Keratinocyte (primary cell): ENCODE data around the gene FMN2. TPM values are rescaled to one million over a fixed set of nuclear protein-coding genes. Genes with fewer than 3 reads are reported as not detected.

ENCODE experiments used
- DNase-seq: peaks from one replicate; pipeline ENCODE4 v3.0.0-alpha.2; 2011; ENCODE audit warnings: low read depth, missing footprints, low spot score
- FAIRE-seq: peaks from 2 replicates; lab custom pipeline; 2011; peaks lifted over from hg19 to GRCh38; lab: Jason Lieb, UNC
- H2AFZ ChIP-seq: 2 replicates; pipeline ENCODE4 v1.6.0; 2012; ENCODE audit warnings: low read length, control low read depth, inconsistent platforms; ENCODE audit not compliant: control insufficient read depth
- H3K27ac ChIP-seq: 2 replicates; pipeline ENCODE4 v1.5.1; 2011; ENCODE audit warnings: low read length; ENCODE audit not compliant: control insufficient read depth, insufficient read depth
- H3K27me3 ChIP-seq: 3 replicates; pipeline ENCODE4 v1.6.0; 2011; ENCODE audit warnings: low read length; ENCODE audit not compliant: control insufficient read depth, insufficient read depth; ENCODE audit errors: extremely low read depth
- H3K36me3 ChIP-seq, 2 experiments: 2 replicates in 1 of 2; 3 replicates in 1 of 2; pipeline ENCODE4 v1.5.1; 2011; ENCODE audit warnings: low read length in 2 of 2, mild to moderate bottlenecking in 1 of 2; ENCODE audit not compliant: control insufficient read depth in 2 of 2, insufficient read depth in 2 of 2; ENCODE audit errors: extremely low read depth in 1 of 2
- H3K4me1 ChIP-seq: 3 replicates; pipeline ENCODE4 v1.5.1; 2011; ENCODE audit warnings: low read length; ENCODE audit not compliant: control insufficient read depth, insufficient read depth; ENCODE audit errors: extremely low read depth
- H3K4me2 ChIP-seq: 3 replicates; pipeline ENCODE4 v1.6.0; 2011; ENCODE audit warnings: low read depth, low read length; ENCODE audit not compliant: control insufficient read depth, insufficient read depth; ENCODE audit errors: extremely low read depth
- H3K4me3 ChIP-seq, 3 experiments: fragments of 200-600 bp in 1 of 3; sonication (generic) in 1 of 3; 2 replicates in 2 of 3; 3 replicates in 1 of 3; pipeline ENCODE4 v1.5.1; 2011 to 2016; ENCODE audit warnings: low read length in 3 of 3, mild to moderate bottlenecking in 3 of 3, control low read depth in 2 of 3, inconsistent platforms in 1 of 3, low read depth in 1 of 3, mixed read lengths in 1 of 3, mixed run types in 1 of 3, moderate library complexity in 1 of 3; ENCODE audit not compliant: control insufficient read depth in 2 of 3, insufficient read depth in 2 of 3; ENCODE audit errors: extremely low read depth in 1 of 3
- H3K79me2 ChIP-seq: 2 replicates; pipeline ENCODE4 v1.6.0; 2012; ENCODE audit warnings: low read length; ENCODE audit not compliant: control insufficient read depth, insufficient read depth
- H3K9ac ChIP-seq: 3 replicates; pipeline ENCODE4 v1.6.0; 2011; ENCODE audit warnings: low read length; ENCODE audit not compliant: control insufficient read depth, insufficient read depth; ENCODE audit errors: extremely low read depth
- H3K9me1 ChIP-seq: 3 replicates; pipeline ENCODE4 v1.6.0; 2011; ENCODE audit warnings: low read length; ENCODE audit not compliant: control insufficient read depth, insufficient read depth; ENCODE audit errors: extremely low read depth
- H3K9me3 ChIP-seq: 2 replicates; pipeline ENCODE4 v1.5.1; 2012; ENCODE audit warnings: low read depth, low read length; ENCODE audit not compliant: control insufficient read depth
- H4K20me1 ChIP-seq: 3 replicates; pipeline ENCODE4 v1.6.0; 2011; ENCODE audit warnings: low read length; ENCODE audit not compliant: control insufficient read depth, insufficient read depth; ENCODE audit errors: extremely low read depth
- EZH2 ChIP-seq: IDR thresholded peaks from one replicate; pipeline ENCODE4 v1.6.1; 2012; ENCODE audit warnings: inconsistent platforms, mild to moderate bottlenecking, low read length, moderate library complexity
- dilution Hi-C: fragments of 300-500 bp; cut with MboI; formaldehyde crosslinking; loops from one replicate; pipeline ENCODE4 v1.7.0; 2020; ENCODE audit warnings: low sequenced_read_pairs; ENCODE audit not compliant: extremely low pct_ligation_motif_present
- polyA plus RNA-seq, 5 experiments: library from polyadenylated mRNA; depleted of rRNA in 3 of 5; stranded (reverse) in 3 of 5; stranded (forward) in 1 of 5; unstranded in 1 of 5; fragments of >200 nt; gene quantifications; 1 replicate in 1 of 5; 2 replicates in 3 of 5; 3 replicates in 1 of 5; pipeline versions ENCODE4 v1.2.1 to v1.2.3, GENCODE V29; 2011 to 2012; ENCODE audit warnings: missing spikeins in 2 of 5, low read depth in 1 of 5, low replicate concordance in 1 of 5
- TF ChIP-seq, protein P1 (sequence below), 3 experiments: IDR thresholded peaks in 1 of 3; conservative IDR thresholded peaks in 1 of 3; optimal IDR thresholded peaks in 1 of 3; 2 replicates in 2 of 3; 3 replicates in 1 of 3; pipeline versions ENCODE3 to v1.5.1; 2011; ENCODE audit warnings: low read length in 3 of 3, mild to moderate bottlenecking in 3 of 3, moderate library complexity in 2 of 3, control low read depth in 1 of 3, inconsistent platforms in 1 of 3; ENCODE audit not compliant: insufficient read depth in 2 of 3; ENCODE audit errors: extremely low read depth in 1 of 3

The FMN2 gene
- polyA plus RNA-seq, 1 donor (not counting 4 experiments of a cell fraction or from before 2014, with no cell fraction given): not detected

DNA sequence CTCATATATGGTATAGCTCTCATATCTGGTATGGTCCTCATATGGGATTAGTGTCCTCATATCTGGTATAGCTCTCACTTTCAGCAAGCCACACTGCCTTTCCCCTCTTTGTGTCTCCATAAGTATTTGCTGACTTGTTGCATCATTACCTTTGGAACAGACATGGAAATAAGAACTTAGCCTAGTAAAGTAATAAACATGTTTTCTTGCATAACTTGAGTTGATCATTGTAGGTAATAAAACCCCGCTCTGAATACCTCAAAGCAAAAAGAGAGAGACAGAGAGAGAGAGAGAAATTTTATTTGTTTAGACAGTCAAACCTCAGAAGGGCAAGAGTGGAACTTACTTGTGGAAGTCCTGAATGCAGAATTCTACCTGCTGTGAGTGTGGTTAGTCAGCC is 350.0 kb downstream of the FMN2 start:
- Histone ChIP-seq H3K9ac (no peak overlapping the region), H3K9me1 (no peaks in the 10 kb centered on the region), H3K4me2 (no peak overlapping the region), H3K9me3 (no peaks in the 10 kb centered on the region), H3K4me1 (no peaks in the 10 kb centered on the region), H4K20me1 (no peaks in the 10 kb centered on the region), H3K79me2 (no peaks in the 10 kb centered on the region), H3K27ac (no peak overlapping the region), H3K36me3 (no peaks in the 10 kb centered on the region), H3K4me3 (no peak overlapping the region), H3K27me3 (no peaks in the 10 kb centered on the region), H2AFZ (no peak overlapping the region)
- FAIRE-seq (no peak), DNase-seq (no peak)
- no peak for TF ChIP-seq EZH2
- TF ChIP-seq, protein P1, sequence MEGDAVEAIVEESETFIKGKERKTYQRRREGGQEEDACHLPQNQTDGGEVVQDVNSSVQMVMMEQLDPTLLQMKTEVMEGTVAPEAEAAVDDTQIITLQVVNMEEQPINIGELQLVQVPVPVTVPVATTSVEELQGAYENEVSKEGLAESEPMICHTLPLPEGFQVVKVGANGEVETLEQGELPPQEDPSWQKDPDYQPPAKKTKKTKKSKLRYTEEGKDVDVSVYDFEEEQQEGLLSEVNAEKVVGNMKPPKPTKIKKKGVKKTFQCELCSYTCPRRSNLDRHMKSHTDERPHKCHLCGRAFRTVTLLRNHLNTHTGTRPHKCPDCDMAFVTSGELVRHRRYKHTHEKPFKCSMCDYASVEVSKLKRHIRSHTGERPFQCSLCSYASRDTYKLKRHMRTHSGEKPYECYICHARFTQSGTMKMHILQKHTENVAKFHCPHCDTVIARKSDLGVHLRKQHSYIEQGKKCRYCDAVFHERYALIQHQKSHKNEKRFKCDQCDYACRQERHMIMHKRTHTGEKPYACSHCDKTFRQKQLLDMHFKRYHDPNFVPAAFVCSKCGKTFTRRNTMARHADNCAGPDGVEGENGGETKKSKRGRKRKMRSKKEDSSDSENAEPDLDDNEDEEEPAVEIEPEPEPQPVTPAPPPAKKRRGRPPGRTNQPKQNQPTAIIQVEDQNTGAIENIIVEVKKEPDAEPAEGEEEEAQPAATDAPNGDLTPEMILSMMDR (optimal IDR thresholded peaks at IDR 0.05 in 1 of 3, IDR thresholded peaks at IDR 0.05 in 1 of 3, conservative IDR thresholded peaks at IDR 0.05 in 1 of 3; ENCODE audit: extremely low read depth in 1 of 3, insufficient read depth in 2 of 3, low read length in 3 of 3): no peak
- dilution Hi-C loops: no loop called here

DNA sequence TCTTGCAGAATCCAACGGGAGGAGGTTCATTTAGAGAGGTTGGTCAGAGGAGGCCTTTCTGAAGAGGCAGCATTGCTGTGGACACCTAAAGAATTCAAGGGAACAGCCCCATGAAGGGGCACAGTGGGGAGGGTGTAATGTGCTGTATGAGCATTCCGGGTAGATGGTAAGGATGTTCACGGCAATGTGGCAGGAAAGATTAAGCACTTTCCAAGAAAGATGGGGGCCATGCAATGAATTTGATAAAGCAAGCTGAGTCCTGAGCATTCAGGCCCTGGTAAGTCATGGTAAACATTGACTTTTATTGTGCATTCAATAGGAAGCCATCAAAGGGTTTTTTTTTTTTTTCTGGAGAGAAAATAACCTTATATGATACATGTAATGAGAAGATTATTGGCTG is 353.7 kb downstream of the FMN2 start:
- H3K9me1 ChIP-seq: no peaks in the 10 kb centered on the region
- no peaks in the 10 kb centered on the region for H3K79me2 ChIP-seq
- FAIRE-seq (no peak), DNase-seq (no peak)
- dilution Hi-C loops: no loop called here
- no peaks in the 10 kb centered on the region for H3K36me3 ChIP-seq
- H3K4me1 ChIP-seq: no peaks in the 10 kb centered on the region
- no peak overlapping the region for H3K9ac ChIP-seq
- no peaks in the 10 kb centered on the region for H3K27me3 ChIP-seq
- TF ChIP-seq, protein P1 (optimal IDR thresholded peaks at IDR 0.05 in 1 of 3, IDR thresholded peaks at IDR 0.05 in 1 of 3, conservative IDR thresholded peaks at IDR 0.05 in 1 of 3; ENCODE audit: extremely low read depth in 1 of 3, insufficient read depth in 2 of 3, low read length in 3 of 3): no peak
- no peak for TF ChIP-seq EZH2
- H3K9me3 ChIP-seq: peaks cover under 1% of the 10 kb centered on the region
- H3K4me2 ChIP-seq: no peak overlapping the region
- H2AFZ ChIP-seq: no peak overlapping the region
- no peak overlapping the region for H3K4me3 ChIP-seq
- no peak overlapping the region for H3K27ac ChIP-seq
- no peaks in the 10 kb centered on the region for H4K20me1 ChIP-seq
